GM19193 (cell line): ENCODE results near the gene UPF1.
A peak's percentile ranks its signal among the peaks of the same experiment; 100 is the strongest.

ENCODE experiments used
- POLR2A ChIP-seq: IDR thresholded peaks from 4 replicates; pipeline ENCODE4 v1.6.1; 2011; ENCODE audit not compliant: insufficient read depth, insufficient read length; ENCODE audit errors: extremely low read depth

Gene UPF1

GRCh38 chr19:18899624-18900560, 68.1 kb downstream of the UPF1 start:
- no peak for TF ChIP-seq POLR2A

GRCh38 chr19:18900700-18901481, 69.1 kb downstream of the UPF1 start:
- TF ChIP-seq POLR2A: peak; percentile 22

GRCh38 chr19:18901491-18901890, 69.7 kb downstream of the UPF1 start:
- no peak for TF ChIP-seq POLR2A

GRCh38 chr19:18903156-18904037, 71.6 kb downstream of the UPF1 start:
- TF ChIP-seq POLR2A: no peak

- no peak for TF ChIP-seq POLR2A
These were observed 72.7 kb downstream of the UPF1 start for GRCh38 chr19:18904334-18905057.

GRCh38 chr19:18905058-18905456, 73.3 kb downstream of the UPF1 start:
- TF ChIP-seq POLR2A: no peak

- TF ChIP-seq POLR2A: no peak
These were observed 73.9 kb downstream of the UPF1 start for GRCh38 chr19:18905513-18906236.

GRCh38 chr19:18906605-18907519, 75.1 kb downstream of the UPF1 start:
- no peak for TF ChIP-seq POLR2A

- TF ChIP-seq POLR2A: no peak
These were observed 77.3 kb downstream of the UPF1 start for GRCh38 chr19:18908917-18909619.

GRCh38 chr19:18910010-18910409, 78.3 kb downstream of the UPF1 start:
- TF ChIP-seq POLR2A: no peak

GRCh38 chr19:18910801-18911436, 79.2 kb downstream of the UPF1 start:
- TF ChIP-seq POLR2A: no peak

GRCh38 chr19:18912933-18913332, 81.2 kb downstream of the UPF1 start:
- TF ChIP-seq POLR2A: no peak

GRCh38 chr19:18913466-18913865, 81.7 kb downstream of the UPF1 start:
- no peak for TF ChIP-seq POLR2A
